Midbrain (tissue), 1 donor: Measurements from ENCODE around the gene DESI1.
"Not testable (repeated sequence)": the region's sequence is repeated elsewhere in the genome, so short reads cannot be mapped to it uniquely, and the experiment has no call there.

Experiments
- DNase-seq: peaks from one replicate; lab custom pipeline; 2025; lab: John Stamatoyannopoulos, UW

The DESI1 gene

DNA sequence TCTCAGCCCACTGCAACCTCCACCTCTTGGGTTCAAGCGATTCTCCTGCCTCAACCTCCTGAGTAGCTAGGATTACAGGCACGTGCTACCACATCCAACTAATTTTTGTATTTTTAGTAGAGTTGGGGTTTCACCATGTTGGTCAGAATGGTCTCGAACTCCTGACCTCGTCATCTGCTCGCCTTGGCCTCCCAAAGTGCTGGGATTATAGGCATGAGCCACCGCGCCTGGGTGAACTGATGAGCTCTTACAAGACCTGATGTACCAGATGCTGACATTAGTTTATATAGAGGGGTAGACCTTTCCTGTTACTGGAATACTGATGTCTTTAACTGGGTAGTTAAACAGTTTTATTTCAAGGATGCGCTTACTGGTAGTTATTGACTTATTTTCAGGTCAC, 13.8 kb upstream of the DESI1 start:
- not testable (repeated sequence) for DNase-seq

GRCh38 chr22:41631615-41632014, 10.8 kb upstream of the DESI1 start:
- DNase-seq = not testable (repeated sequence)

GRCh38 chr22:41631115-41631514, 10.3 kb upstream of the DESI1 start:
- DNase-seq = not testable (repeated sequence)

DNA sequence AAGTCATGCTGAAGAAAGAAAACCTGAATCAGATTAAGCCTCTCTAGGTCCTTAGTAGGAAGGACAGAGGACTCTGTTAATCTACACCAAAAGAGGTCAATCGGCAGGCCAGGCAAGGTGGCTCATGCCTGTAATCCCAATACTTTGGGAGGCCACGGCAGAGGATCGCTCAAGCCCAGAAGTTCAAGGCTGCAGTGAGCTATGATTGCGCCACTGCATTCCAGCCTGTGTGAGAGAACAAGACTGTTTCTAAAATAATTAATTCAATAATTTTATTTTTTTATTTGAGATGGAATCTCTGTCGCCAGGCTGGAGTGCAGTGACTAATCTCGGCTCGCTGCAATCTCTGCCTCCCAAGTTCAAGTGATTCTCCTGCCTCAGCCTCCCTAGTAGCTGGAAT, 4.7 kb upstream of the DESI1 start:
- DNase-seq = no peak

- DNase-seq = no peak
These were observed 1.0 kb upstream of the DESI1 start for GRCh38 chr22:41621911-41622179.

DNA sequence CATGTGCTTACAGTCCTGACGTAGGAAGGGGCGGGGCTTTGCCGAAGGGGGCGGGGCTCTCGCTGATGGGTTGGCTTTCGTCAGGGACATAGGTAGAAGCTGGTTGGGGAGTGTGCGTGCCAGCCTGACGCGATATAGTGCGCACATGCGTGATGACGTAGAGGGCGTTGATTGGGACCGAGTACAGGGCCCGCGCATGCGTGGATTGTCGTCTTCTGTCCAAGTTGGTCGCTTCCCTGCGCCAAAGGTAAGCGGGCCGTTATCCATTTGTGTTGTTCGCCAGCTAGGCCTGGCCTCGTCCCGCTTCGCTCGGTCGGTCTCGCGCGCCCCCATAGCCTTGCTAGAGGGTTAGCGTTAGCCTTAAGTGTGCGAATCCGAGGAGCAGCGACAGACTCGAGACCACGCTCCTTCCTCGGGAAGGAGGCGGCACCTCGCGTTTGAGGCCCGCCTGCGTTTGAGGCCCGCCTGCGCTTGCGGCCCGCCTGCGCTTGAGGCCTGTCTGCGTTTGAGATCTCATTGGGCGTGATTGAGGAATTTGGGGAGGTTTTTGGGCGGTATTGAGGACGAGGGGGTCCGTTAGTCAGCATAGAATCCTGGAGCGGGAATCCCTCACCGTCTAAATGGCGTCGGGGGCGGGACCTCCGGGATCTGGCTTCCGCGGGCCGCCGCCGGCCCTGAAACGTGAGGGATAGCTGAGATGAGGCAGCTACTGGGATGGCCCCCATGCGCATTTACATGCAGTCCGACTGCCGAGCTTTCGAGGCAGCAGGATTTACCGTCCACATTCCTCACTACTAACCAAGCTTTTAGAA, 462 bp upstream of the DESI1 start, which contains the start of gene XRCC6:
Gene XRCC6, plus strand, starts transcription at position 197 of the 812 bp plus-strand sequence. CDS start 710 bp downstream, outside the sequence.
- DNase-seq = peak; percentile 99

GRCh38 chr22:41619979-41620588, 759 bp downstream of the DESI1 start:
- DNase-seq = no peak

DNA sequence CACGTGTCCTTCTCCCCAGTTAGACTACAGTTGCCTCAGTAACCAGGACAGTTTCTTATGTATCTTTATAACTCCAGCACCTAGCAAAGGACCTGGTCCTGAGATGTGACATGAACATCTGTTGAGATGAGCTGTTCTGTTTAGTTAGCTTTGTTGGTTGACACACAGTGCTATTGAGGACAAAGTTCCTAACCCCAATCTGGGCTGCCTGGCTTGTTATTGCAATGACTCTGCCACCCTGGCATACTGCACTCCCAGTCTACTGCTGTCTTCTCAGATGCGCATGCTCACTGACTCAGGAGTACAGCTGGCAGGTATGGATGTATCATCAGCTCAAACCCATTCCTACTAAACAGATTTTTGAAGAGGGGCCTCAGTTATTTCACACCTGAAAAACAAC, 7.4 kb downstream of the DESI1 start:
- no peak for DNase-seq

DNA sequence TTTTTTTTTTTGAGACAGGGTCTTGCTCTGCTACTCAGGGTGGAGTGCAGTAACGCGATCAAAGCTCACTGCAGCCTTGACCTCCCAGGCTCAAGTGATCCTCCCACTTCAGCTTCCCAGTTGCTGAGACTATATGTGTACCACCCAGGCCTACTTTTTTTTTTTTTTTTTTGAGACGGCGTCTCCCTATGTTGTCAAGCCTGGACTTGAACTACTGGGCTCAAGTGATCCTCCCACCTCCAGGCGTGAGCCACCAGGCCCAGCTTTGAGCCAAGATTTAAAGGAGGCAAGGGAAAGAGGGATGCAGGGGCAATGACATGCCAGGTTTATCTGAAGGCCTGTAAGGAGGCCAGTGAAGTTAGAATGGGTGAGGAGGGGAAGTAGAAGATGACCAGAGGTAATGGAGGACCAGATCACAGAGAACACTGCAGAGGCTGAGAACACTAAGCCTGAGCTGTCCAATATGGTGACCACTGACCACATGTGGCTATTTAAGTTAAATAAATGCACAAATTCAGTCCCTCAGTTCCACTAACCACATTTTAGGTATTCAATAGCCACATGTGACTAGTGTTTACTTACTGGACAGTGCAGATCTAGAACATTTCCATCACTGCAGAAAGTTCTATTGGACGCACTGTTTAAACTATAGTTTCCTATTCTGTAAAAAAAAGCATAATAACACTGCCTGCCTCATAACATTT, 8.1 kb downstream of the DESI1 start:
- DNase-seq = no peak

GRCh38 chr22:41608386-41608785, 12.5 kb downstream of the DESI1 start:
- DNase-seq = no peak

- DNase-seq = no peak
These were observed 16.9 kb downstream of the DESI1 start for GRCh38 chr22:41603873-41604332.

GRCh38 chr22:41600976-41601375, 19.9 kb downstream of the DESI1 start:
- no peak for DNase-seq

DNA sequence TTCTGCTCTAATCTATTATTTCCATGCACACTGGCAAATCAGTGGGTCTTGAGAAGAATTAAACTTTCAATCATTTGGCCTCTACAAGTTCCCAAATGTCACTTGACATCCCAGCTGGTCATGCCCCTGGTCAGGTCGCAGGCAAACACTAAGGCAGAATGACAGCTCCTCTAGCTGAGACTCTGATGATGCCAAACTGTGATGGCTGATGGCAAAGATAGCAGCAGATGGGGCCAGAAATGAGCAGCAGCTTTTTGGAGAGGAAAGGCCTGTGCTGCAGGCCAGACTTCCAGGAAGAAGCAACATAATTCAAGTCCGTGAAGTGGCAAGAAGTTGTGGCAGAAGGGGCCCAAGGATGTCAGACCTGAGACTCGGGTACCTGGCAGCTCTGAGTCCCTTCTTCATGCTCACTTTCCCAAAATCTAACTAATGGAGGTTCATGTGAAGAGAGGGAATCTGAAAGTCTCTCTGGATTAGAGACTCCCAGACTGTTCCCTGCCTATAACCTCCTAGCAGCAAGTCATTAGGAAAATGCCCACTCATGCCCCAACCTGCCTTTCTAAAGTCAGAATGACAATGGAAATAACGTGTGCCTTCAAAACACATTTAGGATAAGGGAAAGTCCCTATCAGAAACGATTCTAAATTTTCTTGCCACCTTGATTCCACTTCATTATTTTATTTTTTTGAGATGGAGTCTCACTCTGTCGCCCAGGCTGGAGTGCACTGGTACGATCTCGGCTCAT, 21.8 kb downstream of the DESI1 start:
- DNase-seq = no peak

DNA sequence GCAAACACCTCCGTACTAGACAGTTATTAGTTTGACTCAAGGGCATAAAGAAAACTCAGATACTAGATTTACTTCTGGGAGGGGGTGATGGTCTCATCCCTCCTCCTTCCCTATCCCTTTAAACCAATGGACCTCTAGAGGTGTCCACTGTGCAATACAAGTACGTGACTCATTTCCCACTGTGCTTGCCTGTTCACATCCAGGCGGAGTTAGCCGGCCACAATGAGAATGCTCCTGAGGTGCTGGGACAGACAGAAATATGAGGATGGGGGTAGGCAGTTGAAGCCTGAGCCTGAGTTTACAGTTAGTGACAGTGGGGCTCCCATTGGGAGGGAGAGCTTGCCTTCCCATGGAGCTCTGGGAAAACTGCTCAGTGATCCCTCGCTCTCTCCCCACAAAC, 22.8 kb downstream of the DESI1 start:
- DNase-seq = no peak

DNA sequence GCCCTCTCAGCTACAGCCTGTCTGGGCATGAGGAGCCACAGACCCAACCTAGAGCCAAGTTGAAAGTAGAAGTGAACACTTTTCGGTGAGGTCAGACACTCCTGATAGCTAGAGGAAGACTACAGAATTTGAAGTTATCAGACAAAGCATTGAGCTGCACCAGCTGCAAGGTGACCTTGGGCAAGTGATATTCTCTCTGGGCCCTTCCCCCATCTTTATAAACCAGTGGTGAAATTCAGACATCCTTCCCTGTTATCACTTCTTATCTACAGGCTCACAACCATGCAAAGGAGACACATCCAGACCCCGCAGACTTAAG, 23.2 kb downstream of the DESI1 start:
- no peak for DNase-seq

- peak; percentile 58 for DNase-seq
These were observed 23.8 kb downstream of the DESI1 start for GRCh38 chr22:41596776-41597634.

GRCh38 chr22:41595703-41596102, 25.1 kb downstream of the DESI1 start:
- DNase-seq = no peak

DNA sequence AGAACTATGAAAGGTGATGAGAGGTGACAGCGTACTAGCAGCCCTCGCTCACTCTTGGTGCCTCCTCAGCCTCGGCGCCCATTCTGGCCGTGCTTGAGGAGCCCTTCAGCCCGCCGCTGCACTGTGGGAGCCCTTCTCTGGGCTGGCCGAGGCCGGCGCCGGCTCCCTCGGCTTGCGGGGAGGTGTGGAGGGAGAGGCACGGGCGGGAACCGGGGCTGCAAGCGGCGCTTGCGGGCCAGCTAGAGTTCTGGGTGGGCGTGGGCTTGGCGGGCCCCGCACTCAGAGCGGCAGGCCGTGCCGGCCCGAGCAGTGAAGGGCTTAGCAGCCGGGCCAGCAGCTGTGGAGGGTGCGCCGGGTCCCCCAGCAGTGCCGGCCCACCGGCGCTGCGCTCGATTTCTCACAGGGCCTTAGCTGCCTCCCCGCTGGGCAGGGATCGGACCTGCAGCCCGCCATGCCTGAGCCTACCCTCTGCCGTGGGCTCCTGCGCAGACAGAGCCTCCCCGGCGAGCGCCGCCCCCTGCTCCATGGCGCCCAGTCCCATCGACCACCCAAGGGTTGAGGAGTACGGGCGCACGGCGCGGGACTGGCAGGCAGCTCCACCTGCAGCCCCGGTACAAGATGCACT, 27.4 kb downstream of the DESI1 start:
- not testable (repeated sequence) for DNase-seq

DNA sequence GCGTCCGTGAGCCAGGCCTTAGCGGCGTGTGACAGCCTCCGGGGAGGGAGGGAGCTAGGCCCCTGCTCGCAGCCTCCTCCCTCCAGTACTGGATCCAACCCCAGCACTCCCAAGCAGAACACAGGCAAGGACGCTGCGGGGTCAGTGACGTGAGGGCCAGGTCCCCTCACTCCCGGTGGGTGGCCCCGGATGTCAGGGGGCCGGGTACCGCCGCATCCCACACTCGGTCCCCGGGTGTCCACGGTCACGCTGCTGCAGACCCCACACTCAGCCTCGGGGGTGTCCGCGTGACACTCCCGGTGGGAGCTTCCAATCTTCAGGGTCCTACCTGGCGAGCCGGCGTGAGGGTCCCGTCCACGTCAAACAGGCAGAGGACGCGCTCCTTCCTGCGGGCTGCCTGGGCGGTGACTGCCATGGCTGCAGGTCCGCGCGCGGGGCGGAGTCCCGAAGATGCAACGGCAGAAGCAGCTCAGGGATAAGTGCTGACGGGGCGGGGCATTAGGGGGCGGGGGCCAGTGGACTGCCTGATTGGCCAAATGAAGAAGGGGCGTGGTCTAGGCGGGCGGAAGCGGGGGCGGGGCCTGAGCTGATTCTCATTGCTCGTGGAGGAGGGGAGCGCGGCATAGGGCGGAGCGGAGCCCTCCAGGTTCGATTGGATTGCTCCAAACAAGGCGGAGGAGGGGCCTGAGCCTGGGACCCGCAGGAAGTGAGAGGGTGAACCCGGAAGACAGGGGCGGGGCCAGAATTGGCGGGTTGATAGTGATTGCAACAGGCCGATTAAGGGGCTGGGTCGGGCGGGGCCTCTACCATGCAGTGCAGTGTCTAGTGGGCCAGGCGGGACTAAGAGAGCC, 31.2 kb downstream of the DESI1 start, which contains the start of gene PMM1:
Gene PMM1, minus strand, starts transcription at position 450 of the 851 bp plus-strand sequence. Its CDS starts 35 bp downstream, at position 415.
- peak; percentile 100 for DNase-seq

- DNase-seq = no peak
These were observed 33.5 kb downstream of the DESI1 start for GRCh38 chr22:41587347-41587723.
